Spleen (tissue), 13 donors: ENCODE measurements around the gene CDY2B. TPM values are rescaled to one million over a fixed set of nuclear protein-coding genes. Genes with fewer than 3 reads are reported as not detected.
"Not testable (repeated sequence)": the region's sequence is repeated elsewhere in the genome, so short reads cannot be mapped to it uniquely, and the experiment has no call there.

Source experiments
- DNase-seq: peaks from one replicate; pipeline ENCODE4 v3.0.0-alpha.2; 2020
- H3K27ac ChIP-seq, 8 donors: fragments of 200-600 bp; sonication (generic) in 7 of 8; 1 replicate in 4 of 8; 2 replicates in 4 of 8; pipeline versions ENCODE4 v1.5.0 to v1.8.0; 2016 to 2021; ENCODE audit warnings: inconsistent platforms in 4 of 8, mild to moderate bottlenecking in 4 of 8, moderate library complexity in 1 of 8
- H3K27me3 ChIP-seq, 7 donors: fragments of 200-600 bp; sonication (generic) in 6 of 7; replicated peaks in 1 of 7; 1 replicate in 4 of 7; 2 replicates in 3 of 7; pipeline versions ENCODE4 v1.5.0 to v1.8.0; 2016 to 2021; ENCODE audit warnings: inconsistent platforms in 3 of 7, mild to moderate bottlenecking in 1 of 7
- H3K36me3 ChIP-seq, 6 donors: fragments of 200-600 bp; sonication (generic) in 5 of 6; 1 replicate in 4 of 6; 2 replicates in 2 of 6; pipeline versions ENCODE4 v1.5.0 to v1.8.0; 2016 to 2021; ENCODE audit warnings: inconsistent platforms in 2 of 6
- H3K4me1 ChIP-seq, 6 donors: fragments of 200-600 bp; sonication (generic) in 5 of 6; 1 replicate in 3 of 6; 2 replicates in 3 of 6; pipeline versions ENCODE4 v1.5.0 to v1.8.0; 2016 to 2021; ENCODE audit warnings: inconsistent platforms in 3 of 6
- H3K4me3 ChIP-seq, 8 donors: fragments of 200-600 bp; sonication (generic) in 7 of 8; 1 replicate in 4 of 8; 2 replicates in 4 of 8; pipeline versions ENCODE4 v1.5.0 to v1.8.0; 2016 to 2021; ENCODE audit warnings: inconsistent platforms in 4 of 8, mild to moderate bottlenecking in 4 of 8, moderate library complexity in 2 of 8
- H3K9me3 ChIP-seq, 8 donors: fragments of 200-600 bp; sonication (generic) in 7 of 8; 1 replicate in 4 of 8; 2 replicates in 4 of 8; pipeline versions ENCODE4 v1.5.0 to v1.8.0; 2016 to 2021; ENCODE audit warnings: inconsistent platforms in 4 of 8
- WGBS, 5 donors: extraction: QIAGEN DNeasy Blood & Tissue Kit in 3 of 5; methylation state at CpG; one replicate each; pipeline versions ENCODE4 v1.1.5 to v1.1.7; 2013 to 2018; 5-methylcytosine and 5-hydroxymethylcytosine counted together
- intact Hi-C: fragments of 100-400 bp; cut with DNase I; formaldehyde crosslinking; loops from one replicate; pipeline ENCODE4 v1.15.0; 2023; ENCODE audit warnings: low total_unique reads
- long read RNA-seq, 2 donors: transcript quantifications; one replicate each; lab custom pipeline, GENCODE V29; 2026
- polyA plus RNA-seq, 3 donors: library from polyadenylated mRNA; stranded (reverse); fragments of 200-250 nt; gene quantifications; one replicate each; pipeline ENCODE4 v1.2.1, GENCODE V29; 2013
- total RNA-seq, 7 donors: library from RNA; depleted of rRNA in 3 of 7; stranded (reverse); fragments of >200 nt in 3 of 7; fragmentation: NEBNext Ultra II Directional in 4 of 7; extraction: Animal tissue kit (Norgen Biotek cat#: 25700) in 4 of 7; gene quantifications; one replicate each; pipeline versions ENCODE4 v1.1.0 to v1.2.1, GENCODE V29; 2016 to 2021
- donor health status: healthy with polysubstance abuse.
- donor health status: DM: no; HTN: no; CAD: no; lungs with moderate emphysema.
- donor health status: DM: no; HTN: no; CAD: no.
- donor health status: Bipolar disorder and iron deficiency.
- donor health status: healthy.
- donor health status: DM: no; HTN: no; CAD: no.
- donor health status: DM: yes; HTN: yes; CAD: no.

Gene CDY2B, protein sequence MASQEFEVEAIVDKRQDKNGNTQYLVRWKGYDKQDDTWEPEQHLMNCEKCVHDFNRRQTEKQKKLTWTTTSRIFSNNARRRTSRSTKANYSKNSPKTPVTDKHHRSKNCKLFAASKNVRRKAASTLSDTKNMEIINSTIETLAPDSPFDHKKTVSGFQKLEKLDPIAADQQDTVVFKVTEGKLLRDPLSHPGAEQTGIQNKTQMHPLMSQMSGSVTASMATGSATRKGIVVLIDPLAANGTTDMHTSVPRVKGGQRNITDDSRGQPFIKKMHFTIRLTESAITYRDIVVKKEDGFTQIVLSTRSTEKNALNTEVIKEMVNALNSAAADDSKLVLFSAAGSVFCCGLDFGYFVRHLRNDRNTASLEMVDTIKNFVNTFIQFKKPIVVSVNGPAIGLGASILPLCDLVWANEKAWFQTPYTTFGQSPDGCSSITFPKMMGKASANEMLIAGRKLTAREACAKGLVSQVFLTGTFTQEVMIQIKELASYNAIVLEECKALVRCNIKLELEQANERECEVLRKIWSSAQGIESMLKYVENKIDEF
- total RNA-seq, result not detected
- polyA plus RNA-seq, result not detected
- long read RNA-seq, donor 1, result 0 reads
- long read RNA-seq, donor 2, result 0 reads

DNA sequence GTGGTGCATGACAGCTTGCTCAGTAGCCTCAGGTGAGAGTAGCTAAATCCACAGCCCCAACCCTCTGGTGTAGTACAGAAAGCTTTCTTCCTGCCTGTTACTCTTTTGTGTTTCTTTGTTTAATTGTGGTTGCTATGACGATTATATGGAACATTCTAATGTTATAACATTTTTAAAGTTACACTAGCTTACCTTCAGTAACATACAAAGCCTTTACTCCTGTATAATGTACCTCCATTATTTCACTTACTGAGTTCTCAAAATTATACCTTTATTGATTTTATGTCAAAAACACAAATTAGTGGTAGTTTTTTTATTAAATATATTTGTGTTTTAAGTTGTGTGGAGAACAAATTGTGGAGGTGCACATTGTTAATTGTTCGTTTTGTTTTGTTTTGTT is at the start of gene CDY2B:
Gene CDY2B, minus strand, starts transcription at position 101 of the 400 bp plus-strand sequence. CDS start 328 bp downstream, outside the sequence.
- H3K4me3 ChIP-seq, H3K27ac ChIP-seq, H3K36me3 ChIP-seq, H3K4me1 ChIP-seq, intact Hi-C loops, DNase-seq, H3K27me3 ChIP-seq, H3K9me3 ChIP-seq: not testable (repeated sequence)
- WGBS, 5 donors, result 60% methylated on average over 1 of the region's 2 CpGs; no CpG with 5 or more reads in 4 of the 5 donors

DNA sequence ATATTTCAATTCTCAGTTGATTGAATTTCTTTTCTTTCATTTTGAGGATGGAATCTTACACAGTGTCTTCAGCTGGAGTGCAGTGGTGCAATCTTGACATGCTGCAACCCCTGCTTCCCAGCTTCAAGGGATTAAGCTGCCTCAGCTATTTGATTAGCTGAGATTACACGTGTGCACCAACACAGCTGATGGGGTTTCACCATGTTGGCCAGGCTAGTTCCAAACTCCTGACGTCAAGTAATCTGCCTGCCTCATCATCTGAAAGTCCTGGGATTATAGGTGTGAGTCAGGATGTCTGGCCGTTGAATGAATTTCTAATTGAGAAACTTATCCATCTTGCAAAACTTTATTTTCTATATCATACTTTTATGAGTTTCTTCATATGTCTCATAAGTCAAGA is 28.0 kb upstream of the CDY2B start:
- H3K4me1 ChIP-seq, H3K27ac ChIP-seq, H3K9me3 ChIP-seq, H3K36me3 ChIP-seq, H3K4me3 ChIP-seq, H3K27me3 ChIP-seq, DNase-seq, intact Hi-C loops: not testable (repeated sequence)
- no CpG with 5 or more reads among the region's 3 CpGs for WGBS, 5 donors

DNA sequence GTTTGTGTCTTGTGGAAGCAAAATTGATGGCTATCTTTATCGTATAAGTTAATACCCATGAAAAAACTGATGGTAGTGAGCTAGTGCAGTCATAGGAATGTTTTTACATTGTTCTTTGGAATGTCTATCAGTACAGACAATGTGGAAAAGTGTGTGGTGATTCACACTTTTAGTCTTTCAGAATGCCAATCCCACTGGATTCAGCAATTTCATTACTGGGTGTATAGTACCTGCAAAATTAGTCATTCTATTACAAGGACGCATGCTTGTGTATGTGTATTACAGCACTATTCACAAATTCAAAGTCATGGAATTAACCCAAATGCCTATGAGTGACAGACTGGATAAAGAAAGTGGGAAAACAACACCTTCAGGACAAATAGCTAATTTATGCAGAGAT is 27.3 kb upstream of the CDY2B start:
- H3K27ac ChIP-seq, H3K36me3 ChIP-seq, H3K4me1 ChIP-seq, H3K4me3 ChIP-seq, H3K9me3 ChIP-seq, DNase-seq, intact Hi-C loops, H3K27me3 ChIP-seq: not testable (repeated sequence)
- no CpG with 5 or more reads among the region's 2 CpGs for WGBS, 5 donors

DNA sequence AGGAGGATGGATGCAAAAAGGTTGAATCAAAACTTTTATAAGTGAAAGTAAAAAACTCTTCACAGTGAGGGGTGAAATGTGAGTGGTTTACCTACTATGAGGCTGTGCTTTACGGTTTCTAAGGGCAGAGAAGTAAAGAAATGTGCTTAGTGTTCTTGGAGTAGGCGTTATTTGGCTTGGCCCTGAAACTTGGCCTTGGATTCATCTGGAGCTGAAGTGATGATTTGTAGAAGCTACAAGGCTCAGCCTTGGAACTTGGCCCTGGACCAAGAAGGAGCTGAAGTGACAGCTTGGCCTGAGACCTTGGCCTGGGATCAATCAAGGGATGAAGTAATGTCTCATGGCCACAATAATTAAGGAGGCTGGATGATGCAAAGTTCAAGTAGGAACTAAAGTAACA is 1.7 kb upstream of the CDY2B start:
- DNase-seq, H3K36me3 ChIP-seq, H3K27ac ChIP-seq, H3K9me3 ChIP-seq, H3K27me3 ChIP-seq, intact Hi-C loops, H3K4me3 ChIP-seq, H3K4me1 ChIP-seq: not testable (repeated sequence)
- WGBS, 5 donors, result no CpG with 5 or more reads among the region's 2 CpGs

DNA sequence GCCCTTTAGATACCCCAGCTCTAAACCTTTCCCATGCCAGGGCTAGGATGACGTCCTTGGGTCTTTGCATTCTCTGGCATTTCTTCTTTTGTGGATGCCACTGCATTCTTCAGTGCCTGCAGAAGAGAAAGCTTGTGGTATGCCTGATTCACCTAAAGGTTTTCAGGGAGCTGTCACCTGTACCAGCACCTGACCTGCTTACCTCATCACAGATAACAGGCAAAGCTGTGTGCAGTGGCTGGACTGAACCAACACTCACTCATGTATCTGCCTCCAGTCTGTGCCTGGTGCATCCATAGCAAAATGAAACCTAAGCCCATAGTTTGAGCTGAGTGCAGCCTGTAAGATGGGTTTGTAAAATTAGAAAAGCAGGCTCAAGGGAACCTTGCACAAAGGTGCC is 3.3 kb downstream of the CDY2B start:
- DNase-seq, H3K36me3 ChIP-seq, intact Hi-C loops, H3K27me3 ChIP-seq, H3K4me3 ChIP-seq, H3K4me1 ChIP-seq, H3K27ac ChIP-seq, H3K9me3 ChIP-seq: not testable (repeated sequence)
- WGBS, 5 donors, result no CpG with 5 or more reads among the region's 1 CpG

DNA sequence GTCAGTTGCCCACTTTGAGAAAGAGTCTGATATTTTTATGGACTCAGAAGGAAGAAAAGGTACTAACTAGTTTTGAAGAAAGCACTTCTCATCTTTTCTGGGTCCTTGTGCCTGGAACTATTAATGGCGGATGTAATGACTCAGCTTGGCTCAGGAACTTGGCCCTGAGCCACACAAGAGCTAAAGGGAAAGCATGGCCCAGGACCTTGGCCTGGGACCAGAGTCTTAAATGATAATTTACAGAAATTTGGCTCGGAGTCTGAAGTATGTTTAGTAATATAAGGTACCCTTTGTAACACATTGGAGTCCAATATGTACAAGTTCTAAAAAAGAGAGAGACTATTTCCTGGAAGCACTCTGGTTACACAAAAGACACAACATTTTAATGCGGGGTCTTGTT is 4.6 kb downstream of the CDY2B start:
- DNase-seq, intact Hi-C loops, H3K36me3 ChIP-seq, H3K4me1 ChIP-seq, H3K4me3 ChIP-seq, H3K9me3 ChIP-seq, H3K27ac ChIP-seq, H3K27me3 ChIP-seq: not testable (repeated sequence)
- WGBS, 5 donors, result no CpG with 5 or more reads among the region's 3 CpGs

DNA sequence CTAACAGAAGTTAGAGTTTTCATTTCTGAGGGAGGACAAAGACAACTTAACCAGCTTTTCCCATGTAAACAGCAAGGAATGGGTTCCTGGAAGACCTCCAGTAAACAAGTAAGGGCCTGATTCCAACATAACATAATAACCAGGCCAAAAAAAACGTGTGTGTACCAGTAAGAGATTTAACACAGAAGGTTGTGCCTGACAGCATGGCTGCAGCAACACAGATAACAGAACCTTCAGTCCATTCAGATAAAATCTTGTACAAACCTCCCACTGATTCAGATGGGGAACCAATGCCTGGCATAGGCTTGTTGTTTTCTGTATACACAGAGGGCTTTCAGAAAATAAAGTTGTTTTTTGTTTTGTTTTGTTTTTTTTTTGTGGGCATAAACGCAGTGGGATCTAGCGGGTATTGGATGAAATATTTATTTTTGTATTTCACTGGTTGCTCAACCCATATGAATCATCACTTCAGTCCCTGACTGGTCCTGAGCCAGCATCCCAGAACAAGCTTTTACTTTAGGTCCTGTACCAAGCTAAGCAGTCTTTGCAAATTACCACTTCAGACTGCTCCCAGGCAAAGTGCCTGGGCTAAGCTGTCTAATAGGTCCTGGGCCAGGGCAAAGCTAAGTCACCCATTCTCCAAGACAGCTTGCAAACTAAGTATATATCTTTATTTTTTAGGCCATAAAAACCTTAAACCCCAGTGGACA is 8.7 kb downstream of the CDY2B start:
- H3K36me3 ChIP-seq, DNase-seq, H3K9me3 ChIP-seq, H3K27me3 ChIP-seq, H3K27ac ChIP-seq, H3K4me1 ChIP-seq, H3K4me3 ChIP-seq, intact Hi-C loops: not testable (repeated sequence)
- no CpG with 5 or more reads among the region's 3 CpGs for WGBS, 5 donors

DNA sequence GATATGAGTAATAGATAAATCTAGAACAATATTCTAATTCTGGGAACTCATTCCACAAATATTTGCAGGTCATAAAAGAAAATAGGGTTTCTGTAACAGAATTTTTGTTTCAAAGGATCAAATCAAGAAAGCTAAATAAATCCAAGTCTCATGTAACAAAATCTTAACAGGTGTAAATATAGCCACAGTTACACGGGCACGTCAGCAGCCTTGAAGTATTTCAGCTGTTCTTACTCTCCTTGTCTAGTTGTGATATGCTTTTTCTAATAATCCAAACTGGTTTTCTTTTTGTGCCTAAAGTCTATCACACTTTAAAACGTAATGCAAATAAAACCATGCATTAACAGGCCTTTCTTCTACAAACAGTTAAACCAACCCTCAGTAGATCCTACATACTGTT is 9.3 kb downstream of the CDY2B start:
- H3K9me3 ChIP-seq, DNase-seq, H3K4me3 ChIP-seq, intact Hi-C loops, H3K36me3 ChIP-seq, H3K27ac ChIP-seq, H3K4me1 ChIP-seq, H3K27me3 ChIP-seq: not testable (repeated sequence)
- no CpG with 5 or more reads among the region's 3 CpGs for WGBS, 5 donors

DNA sequence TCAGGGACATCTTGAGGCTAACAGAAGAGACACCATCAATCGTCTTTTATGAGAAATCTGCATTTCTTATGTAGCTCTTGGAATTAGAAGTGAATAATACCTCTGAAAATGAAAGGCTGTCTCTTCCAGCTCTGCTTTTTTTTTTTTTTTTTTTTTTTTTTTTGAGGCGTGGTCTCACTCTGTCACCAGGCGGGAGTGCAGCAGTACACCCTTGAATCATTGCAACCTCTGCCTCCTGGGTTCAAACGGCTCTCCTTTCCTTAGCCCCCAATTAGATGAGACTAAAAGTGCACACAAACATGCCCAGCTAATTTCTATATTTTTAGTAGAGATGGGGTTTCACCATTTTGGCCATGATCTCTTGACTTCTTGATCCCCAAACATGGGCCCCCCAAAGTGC is 12.2 kb downstream of the CDY2B start:
- H3K4me1 ChIP-seq, H3K9me3 ChIP-seq, DNase-seq, H3K27me3 ChIP-seq, H3K4me3 ChIP-seq, H3K27ac ChIP-seq, H3K36me3 ChIP-seq, intact Hi-C loops: not testable (repeated sequence)
- no CpG with 5 or more reads among the region's 4 CpGs for WGBS, 5 donors

DNA sequence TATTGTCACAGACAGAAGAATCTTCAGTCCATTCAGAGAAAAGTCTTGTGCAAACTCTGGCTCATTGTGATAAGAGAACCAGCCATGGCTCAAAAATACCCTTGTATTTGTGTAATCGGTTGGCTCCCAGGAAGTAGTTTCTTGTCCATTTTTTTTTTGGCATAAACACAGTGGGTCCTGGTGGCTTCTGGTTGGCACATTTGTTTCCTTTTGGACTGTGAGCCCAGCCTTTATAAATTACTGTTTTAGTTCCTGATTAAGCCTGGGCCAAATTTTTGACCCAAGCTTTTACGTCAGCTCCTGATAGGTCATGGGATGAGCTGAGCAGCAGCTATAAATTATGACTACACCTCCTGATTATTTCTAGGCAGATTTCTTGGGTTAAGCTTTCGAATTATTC is 19.4 kb downstream of the CDY2B start:
- H3K27me3 ChIP-seq, H3K4me3 ChIP-seq, intact Hi-C loops, DNase-seq, H3K4me1 ChIP-seq, H3K9me3 ChIP-seq, H3K27ac ChIP-seq, H3K36me3 ChIP-seq: not testable (repeated sequence)
- WGBS, 5 donors, result no CpG with 5 or more reads among the region's 3 CpGs
